HG02610 (cell line): ENCODE results near the gene TMX4.
"Not testable (repeated sequence)": the region's sequence is repeated elsewhere in the genome, so short reads cannot be mapped to it uniquely, and the experiment has no call there.

Source experiments
- ATAC-seq: cut with Tn5 transposase; IDR thresholded peaks from one replicate; pipeline ENCODE4 v1.9.1; 2021; ENCODE audit warnings: mild to moderate bottlenecking, moderate library complexity; ENCODE audit not compliant: unreplicated experiment

The TMX4 gene

GRCh38 chr20:8019246-8019997 is at the start of gene TMX4:
Gene TMX4 (minus strand): TSS chr20:8019761. CDS start chr20:8019613, 148 bp downstream.
- ATAC-seq, result peak; percentile 90

- ATAC-seq, result no peak
These were observed 47.5 kb upstream of the TMX4 start for GRCh38 chr20:8067082-8067481.

- ATAC-seq, result no peak
These were observed 47.1 kb upstream of the TMX4 start for GRCh38 chr20:8066662-8067061.

DNA sequence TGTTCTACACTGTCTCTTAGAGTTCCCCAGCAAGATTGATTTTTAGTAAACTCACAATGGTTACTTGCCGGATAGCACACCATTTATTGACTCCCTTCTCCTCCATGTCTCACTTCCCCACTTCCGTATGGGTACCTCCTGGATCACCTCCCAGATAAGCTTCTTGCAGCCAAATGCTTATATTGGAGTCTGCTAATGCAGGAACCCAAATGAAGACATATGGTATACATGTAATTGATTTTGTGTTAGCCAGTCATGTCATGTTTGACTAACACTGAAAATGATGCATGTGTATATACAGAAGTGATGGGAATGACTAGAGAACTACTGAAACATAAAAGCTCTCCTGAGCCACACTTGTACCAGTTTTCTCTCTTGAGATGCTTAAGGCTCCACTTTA is 46.1 kb upstream of the TMX4 start:
- ATAC-seq, result no peak

- ATAC-seq, result no peak
These were observed 43.2 kb upstream of the TMX4 start for GRCh38 chr20:8062756-8063155.

DNA sequence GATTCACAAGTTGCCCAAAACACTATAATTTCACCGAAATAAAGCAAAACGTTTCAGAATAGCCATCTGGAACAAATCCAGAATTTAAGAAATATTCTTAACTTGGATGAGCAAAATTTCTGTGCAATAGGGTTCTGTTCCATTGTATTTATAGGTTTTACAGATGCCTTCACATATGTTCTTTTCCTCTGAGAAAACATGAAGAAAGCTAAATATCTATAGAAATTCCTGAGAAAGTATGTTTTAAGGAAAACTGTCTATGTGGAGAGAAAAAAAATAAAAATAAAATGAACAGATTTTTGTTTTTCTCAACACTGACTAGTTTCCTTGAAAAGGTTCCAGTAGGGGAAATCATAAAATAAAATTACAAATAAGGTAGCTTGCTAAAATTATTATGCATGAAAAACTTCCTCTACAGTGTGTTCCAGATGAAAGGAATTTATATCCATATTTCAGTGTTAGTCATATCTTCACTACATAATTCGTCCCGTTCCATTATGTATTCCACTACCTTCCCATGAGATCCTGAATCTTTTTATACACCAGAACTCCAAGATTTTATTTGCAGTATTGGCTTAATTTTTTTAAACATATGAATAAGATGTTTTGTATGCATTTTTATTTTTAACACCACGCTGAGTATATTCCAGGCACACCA is 42.4 kb upstream of the TMX4 start:
- no peak for ATAC-seq

- ATAC-seq, result no peak
These were observed 41.4 kb upstream of the TMX4 start for GRCh38 chr20:8060977-8061376.

- no peak for ATAC-seq
These were observed 38.3 kb upstream of the TMX4 start for GRCh38 chr20:8057871-8058270.

DNA sequence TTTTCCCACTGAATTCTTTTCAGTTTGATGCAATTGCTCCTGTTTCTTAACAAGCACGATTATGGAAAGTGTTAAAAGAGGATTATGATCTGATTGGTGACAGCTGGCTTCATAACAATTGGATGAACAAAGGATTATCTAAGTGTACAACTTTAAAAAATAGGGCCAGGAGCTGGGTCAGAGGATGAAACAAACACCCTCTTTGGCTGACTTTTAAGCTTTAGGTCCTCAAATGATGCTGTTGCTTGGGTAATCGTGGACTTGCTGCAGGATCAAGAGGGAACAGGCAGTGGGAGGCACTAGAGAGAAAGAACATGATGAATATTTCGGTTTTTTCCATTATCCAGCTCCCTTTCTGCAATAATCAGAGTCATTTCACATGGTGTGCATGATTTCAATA is 35.5 kb upstream of the TMX4 start:
- ATAC-seq, result no peak

- no peak for ATAC-seq
These were observed 30.7 kb upstream of the TMX4 start for GRCh38 chr20:8050157-8050837.

GRCh38 chr20:8049310-8049709 is 29.7 kb upstream of the TMX4 start:
- ATAC-seq, result no peak

DNA sequence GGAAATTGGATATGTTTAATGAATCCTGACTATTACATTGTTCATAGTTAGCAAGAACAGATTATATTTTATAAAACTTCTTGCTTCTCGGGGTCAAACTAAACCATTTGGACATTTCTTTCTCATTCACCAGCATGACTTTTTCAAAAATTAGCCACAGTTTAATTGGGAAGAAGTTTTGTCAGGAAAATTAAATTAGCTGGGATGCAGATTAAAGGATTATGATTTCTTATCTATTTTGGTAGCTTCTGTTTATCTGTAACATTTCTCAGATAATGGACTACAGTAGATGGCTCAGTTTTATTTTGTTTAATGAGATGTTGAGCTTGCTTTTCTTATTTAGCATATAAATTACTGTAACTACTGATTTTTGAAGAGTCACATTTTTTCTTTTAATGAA is 26.4 kb upstream of the TMX4 start:
- no peak for ATAC-seq

GRCh38 chr20:8043687-8044282 is 24.2 kb upstream of the TMX4 start:
- ATAC-seq, result peak; percentile 72

DNA sequence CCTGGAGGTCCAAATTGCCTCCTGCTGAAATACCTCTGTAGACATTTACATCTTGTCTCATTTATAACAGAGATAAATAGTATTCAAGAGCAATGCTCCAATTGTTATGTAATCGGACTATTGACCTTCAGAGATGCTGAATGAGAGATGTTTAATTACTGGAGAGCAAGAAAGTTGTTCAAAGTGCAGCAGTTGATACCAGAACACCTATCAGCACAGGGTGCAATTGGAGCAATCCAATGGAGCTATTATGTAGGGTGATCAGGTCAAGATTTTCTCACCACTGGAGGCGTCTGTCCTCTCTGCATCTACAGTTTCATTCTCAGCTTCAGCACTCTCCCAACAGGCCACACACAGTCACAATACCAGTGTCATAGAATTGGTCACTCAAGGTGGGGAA is 19.5 kb upstream of the TMX4 start:
- ATAC-seq, result no peak

DNA sequence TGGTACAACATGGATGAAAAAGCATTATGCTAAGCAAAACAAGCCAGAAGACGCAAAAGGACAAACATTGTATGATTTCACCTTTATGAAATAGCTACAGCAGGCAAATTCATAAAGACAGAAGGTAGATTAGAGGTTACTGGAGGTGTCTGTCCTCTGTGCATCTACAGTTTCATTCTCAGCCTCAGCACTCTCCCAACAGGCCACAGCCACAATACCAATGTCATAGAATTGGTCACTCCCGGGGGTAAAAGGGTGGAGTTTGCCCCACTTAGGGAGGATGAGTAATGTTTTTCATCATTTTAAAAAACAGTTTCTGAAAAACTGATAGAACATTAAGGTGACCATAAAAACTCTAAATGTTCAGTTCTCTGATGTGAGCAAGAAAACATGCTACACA is 17.2 kb upstream of the TMX4 start:
- no peak for ATAC-seq

DNA sequence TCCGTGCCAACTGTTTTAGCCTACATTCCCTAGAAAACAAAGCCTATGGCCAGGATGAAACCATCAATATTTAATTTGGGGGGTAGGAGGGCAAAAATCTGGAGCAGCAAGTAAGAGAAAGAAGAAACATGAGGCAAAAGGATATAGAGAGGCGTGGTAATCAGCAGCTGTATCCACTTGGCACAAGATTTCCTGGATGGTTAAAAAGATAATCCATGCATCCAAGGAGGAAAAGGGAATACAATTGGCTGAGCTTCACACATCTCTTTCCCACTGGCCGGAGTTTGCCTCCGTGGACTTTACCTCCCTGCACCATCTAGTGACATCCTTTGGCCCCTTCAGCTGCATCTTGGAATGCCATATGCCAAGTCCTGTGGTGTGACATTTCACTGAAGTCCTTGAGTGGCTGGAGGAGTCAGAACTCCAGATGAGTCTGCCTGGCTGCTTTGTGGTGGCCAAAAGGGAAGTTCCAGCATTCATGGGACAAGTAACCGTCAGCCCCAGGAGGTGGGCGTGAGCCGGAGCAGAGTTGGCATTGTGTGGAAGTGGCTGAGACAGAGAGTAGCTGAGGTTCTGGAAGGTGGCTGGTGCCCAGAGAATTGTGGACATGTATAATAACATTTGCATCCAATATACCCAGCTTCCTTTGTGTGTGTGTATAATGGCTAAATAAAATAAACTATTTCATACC is 13.7 kb upstream of the TMX4 start:
- ATAC-seq, result no peak

GRCh38 chr20:8032499-8032898 is 12.9 kb upstream of the TMX4 start:
- no peak for ATAC-seq

GRCh38 chr20:8031539-8031938 is 12.0 kb upstream of the TMX4 start:
- ATAC-seq, result not testable (repeated sequence)

GRCh38 chr20:8021541-8022269 is 2.1 kb upstream of the TMX4 start:
- no peak for ATAC-seq

DNA sequence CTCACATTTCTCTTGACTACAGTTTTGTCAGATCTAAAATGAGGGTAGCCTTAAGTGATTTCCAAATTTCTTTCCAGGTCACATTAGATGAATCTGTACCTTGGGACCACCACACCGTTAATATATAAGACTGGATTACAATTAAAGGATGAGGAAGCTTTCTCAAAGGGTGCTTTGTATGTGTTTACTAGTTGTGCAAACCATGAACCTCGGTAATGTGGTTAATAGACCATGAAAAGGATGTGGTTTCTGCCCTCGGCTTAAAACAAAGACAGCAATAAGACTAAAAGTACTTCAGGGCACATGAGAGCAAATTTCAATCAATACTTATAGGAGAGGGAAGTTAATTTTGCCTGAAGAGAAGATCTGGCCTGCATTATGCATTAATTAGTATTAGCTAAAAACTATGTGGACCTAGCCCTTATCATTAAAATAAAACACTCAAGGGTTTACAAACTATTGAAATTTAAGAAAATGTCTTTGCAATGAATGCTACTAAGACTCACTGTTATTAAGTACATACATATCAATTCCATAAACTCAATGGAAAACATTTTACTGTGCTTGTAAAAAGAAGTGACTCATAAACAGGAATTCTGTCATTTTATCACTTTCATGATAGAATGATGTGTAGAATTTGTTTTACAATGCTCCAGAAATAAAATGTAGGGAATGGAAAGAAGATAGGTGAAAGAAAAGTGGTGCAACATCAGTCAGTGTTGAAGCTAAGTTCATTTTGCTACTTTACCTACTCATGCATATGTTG is 936 bp upstream of the TMX4 start:
- ATAC-seq, result peak; percentile 32
